Hematopoietic multipotent progenitor cell treated with erythropoietin and hydrocortisone succinate and interleukin-3 and kit ligand, for 15 days (in vitro differentiated cells): ENCODE data around the gene TNFRSF6B.

Experiments
- DNase-seq: peaks from one replicate; pipeline ENCODE4 v3.0.0-alpha.2; 2015; ENCODE audit warnings: low spot score

TNFRSF6B gene

DNA sequence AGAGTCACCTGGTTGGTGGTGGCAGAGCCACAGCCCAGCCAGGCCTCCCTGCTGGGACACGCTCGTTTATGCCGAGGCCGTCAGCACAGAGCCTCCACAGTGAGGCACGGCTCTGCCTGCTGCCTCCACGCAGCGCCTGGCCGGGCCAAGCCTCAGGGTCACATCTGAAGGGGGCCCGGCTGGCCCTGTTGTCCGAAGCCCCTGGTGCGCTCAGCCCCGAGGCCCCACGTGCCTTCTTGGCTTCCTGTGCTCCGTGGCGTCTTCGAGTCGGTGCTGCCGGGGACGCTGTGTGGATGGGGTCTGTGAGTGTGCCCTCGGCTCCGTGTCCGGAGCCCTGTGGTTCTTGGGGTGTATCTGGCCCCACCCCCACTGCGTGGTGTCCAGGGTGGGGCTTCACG is 10.4 kb upstream of the TNFRSF6B start:
- DNase-seq = no peak

DNA sequence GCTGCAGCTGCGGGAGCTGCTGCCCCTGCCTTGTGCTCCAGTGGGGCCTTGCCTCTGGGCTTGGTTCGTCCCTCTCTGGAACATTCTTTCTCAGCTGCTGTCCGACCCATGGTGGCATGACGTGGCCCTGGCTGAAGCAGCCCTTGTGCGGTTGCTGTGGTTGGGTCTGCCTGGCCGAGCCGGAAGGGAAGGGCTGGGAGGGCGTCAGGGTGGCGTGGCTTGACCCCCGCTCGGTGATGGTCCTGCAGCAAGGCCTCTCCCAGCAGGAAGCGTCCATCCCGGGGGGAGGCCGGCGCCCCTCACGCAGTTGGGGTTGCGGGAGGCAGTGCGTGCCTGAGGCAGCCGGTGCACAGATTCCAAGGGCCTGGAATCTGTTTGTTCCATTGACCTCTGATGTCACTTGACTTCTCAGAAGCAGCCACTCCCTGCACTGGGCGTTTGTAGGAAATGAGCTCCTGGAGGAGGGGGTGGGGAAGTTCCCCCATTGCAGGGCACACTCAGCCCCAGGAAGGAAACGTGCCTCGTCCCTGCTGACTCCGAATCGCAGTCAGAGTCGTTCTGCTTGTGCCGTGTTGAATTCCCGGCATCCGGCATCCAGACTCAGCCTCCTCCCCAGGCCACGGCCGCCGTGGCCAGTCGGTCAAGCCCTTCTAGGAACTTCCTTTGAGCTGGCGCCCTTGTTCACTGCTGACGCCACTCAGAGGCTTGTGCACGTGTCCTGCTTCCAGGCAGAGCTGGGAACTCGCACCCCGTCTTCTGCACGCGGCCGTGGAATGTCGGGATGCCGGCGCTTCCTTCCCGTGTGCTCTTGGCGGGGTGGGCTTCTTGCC is 9.7 kb upstream of the TNFRSF6B start:
- no peak for DNase-seq

GRCh38 chr20:63687419-63688178 is 8.9 kb upstream of the TNFRSF6B start:
- no peak for DNase-seq

DNA sequence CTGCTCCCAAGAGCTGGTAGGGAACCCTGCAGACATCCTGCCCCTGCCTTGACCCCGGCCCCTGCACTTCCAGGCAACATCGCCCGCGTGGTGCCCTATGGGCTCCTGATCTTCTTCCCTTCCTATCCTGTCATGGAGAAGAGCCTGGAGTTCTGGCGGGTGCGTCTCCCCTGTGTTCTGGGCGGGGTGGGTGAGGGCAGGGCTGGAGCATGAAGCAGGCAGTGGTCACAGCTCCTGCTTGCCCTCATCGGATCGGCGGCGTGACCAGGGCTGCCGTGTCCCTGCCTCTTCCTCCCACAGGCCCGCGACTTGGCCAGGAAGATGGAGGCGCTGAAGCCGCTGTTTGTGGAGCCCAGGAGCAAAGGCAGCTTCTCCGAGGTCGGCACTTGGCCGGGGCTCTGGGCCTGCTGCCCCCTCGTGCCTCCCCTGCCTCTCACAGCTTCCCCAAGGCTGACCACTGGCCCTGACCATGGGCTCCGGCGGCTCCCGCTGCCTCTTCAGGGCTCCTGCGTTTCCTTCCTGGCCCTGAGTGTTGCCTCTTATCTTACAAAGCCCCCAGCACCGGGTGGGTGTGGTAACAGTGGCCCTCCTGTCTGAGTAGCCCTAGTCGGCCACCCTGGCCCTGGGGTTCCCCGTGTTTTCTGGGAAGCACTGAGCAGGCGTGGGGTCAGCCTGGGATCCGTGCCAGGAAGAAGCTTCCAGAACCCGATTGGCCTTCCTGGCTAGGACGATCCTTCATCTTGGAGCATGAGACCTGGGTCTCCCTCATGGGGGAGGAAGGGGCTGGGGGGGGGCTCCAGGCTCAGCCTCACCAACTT is 8.0 kb upstream of the TNFRSF6B start:
- no peak for DNase-seq

DNA sequence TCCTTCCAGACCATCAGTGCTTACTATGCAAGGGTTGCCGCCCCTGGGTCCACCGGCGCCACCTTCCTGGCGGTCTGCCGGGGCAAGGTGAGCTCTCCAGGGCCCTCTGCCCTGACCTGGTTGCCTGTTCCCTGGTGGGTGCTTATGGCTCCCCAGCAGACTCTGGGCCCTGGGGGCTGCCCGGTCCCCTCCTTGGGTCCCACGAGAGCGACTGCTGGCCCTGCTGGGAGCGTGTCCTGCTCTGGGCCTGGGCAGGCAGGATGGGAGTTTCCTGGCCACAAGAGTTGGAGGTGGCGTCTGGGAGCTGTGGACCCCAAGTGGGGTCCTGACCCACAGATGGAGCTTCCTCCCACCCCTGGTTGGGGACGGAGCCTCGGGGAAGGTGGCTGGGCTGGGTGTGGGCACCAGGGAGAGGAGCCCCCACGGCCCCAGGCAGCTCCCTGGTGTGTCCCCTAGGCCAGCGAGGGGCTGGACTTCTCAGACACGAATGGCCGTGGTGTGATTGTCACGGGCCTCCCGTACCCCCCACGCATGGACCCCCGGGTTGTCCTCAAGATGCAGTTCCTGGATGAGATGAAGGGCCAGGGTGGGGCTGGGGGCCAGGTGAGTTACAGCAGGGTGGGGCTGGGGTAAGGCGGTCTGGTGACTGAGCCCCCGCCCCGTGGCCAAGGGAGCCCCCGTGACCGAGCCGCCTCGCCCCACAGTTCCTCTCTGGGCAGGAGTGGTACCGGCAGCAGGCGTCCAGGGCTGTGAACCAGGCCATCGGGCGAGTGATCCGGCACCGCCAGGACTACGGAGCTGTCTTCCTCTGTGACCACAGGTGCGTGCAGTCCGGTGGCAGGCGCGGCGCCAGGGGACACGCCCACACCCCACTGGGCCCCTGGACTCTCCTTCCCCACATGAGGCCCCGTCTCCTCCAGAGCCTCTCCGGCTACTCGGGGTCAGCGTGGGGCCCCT is 7.1 kb upstream of the TNFRSF6B start:
- DNase-seq = no peak

GRCh38 chr20:63690003-63690897 is 6.2 kb upstream of the TNFRSF6B start:
- no peak for DNase-seq

DNA sequence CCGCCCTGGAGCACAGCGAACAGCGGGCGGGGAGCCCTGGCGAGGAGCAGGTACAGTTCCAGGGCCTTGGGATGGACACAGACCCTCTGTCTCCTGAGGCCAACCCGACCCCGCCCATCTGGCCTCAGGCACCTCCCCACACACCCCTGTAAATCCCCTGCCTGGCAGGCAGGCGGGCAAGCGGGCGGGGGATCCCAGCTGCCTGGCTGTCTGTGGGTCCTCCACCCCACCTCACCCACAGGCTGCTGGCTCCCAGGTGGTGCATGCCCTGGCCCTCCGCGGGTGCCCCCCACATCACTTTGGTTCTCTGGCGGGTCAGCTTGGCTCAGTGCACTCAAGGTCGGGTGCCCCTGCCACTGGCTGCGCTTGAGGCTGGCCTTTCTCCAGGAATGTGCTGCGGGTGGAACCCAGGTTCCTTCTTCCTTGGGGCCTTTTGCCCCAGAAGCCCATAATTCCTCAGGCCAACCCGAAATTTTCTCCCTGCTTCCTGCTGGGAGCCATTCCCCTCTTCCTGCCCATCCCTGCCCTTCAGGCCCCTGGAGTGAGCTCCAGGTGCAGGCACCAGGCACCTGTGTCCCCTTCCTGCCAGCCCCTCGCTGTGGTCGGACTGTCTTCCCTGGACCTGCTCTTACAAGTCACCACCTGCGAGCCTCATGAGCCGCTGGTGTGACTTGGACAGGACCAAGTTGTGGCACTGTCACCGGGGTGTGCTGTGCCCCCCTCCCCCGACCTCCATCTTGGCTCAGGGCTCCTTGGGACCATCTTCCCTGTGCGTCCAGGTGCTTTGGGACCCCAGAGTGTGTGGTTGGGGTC is 5.3 kb upstream of the TNFRSF6B start:
- DNase-seq = no peak

DNA sequence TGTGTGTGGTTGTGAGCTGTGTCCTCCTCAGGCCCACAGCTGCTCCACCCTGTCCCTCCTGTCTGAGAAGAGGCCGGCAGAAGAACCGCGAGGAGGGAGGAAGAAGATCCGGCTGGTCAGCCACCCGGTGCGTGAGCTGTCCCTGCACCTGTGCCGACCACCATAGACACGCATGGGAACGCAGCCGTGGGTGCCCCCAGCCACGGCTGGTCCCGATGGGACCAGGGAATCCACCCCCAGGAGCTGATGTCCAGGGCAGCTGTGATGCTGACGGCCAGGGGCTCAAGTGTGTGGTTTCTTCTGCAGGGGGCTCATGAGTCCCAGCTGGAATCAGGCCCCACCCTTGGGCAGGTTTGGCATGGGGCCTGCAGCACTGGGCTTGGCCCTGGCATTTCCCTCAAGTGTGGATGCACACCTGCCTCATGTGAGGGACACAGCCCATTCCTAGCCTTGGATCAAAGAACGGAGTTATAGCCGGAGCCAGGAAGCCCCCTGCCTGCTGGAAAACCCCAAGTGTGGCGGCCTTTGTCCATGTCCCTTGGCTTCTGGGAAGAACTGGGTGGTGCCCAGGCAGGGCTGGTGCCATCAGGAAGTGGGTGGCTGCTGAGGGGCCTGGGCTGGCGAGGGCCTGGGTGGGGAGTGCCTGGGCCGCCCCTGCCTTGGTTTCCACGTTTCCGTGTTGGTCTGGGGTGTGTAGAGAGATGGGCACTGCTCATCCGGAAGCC is 4.6 kb upstream of the TNFRSF6B start:
- DNase-seq = no peak

DNA sequence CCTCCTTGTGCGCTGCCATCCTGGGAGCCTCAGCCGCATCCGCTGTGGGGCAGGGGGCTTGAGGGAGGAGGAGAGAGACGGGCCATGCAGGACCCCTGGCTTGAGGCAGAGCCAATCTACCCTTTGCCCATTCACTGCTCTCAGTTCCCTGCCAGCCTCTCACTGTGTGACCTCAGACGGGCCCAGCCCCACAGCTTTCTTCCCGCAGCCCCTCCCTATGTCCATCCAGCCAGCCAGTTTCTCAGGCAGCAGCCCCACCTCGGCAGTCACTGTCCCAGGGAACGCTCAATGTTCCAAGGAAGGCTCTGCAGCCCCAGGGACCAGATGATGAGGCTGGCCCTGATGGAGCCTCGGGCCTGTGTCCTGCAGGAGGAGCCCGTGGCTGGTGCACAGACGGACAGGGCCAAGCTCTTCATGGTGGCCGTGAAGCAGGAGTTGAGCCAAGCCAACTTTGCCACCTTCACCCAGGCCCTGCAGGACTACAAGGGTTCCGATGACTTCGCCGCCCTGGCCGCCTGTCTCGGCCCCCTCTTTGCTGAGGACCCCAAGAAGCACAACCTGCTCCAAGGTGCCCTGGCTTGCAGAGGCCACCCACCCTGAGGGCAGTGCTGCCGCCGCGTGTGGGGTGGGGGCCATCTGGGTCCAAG is 3.9 kb upstream of the TNFRSF6B start:
- no peak for DNase-seq

GRCh38 chr20:63693083-63693732 is 3.2 kb upstream of the TNFRSF6B start:
- no peak for DNase-seq

DNA sequence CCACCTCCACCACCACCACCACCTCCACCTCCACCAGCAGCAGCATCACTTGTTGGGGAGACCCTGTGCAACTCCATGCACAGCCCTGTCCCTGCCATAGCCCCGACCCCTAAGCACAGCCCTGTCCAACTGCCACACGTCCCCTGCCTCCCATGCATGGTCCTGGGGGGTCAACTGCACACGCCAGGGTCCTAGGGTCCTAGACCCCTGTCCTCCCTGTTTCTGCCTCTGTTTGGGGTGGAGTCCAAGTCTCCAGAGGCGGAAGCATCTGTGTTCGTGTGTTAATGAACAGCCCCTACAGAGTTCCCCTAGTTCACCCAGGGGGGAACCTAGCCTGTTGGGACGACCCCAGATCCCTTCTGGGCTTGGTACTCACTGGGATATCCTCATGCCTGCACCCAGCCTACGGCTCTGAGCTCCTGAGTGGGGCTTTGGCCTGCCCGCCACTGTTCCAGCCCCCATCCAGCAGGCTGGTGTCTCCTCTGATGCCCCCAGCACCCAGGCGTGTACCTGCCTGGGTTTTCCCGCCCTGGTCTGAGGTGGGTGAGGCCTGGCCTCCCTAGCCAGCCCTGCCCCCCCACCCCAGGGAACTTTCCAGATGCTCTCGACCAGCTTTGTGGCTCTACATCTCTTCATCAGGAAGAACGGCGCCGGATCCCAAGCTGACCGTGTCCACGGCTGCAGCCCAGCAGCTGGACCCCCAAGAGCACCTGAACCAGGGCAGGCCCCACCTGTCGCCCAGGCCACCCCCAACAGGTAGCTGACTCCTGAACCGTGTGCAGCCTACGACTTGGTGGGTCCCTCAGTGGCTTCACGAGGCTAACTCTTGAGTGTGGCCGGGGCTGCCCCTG is 2.5 kb upstream of the TNFRSF6B start:
- DNase-seq = no peak

DNA sequence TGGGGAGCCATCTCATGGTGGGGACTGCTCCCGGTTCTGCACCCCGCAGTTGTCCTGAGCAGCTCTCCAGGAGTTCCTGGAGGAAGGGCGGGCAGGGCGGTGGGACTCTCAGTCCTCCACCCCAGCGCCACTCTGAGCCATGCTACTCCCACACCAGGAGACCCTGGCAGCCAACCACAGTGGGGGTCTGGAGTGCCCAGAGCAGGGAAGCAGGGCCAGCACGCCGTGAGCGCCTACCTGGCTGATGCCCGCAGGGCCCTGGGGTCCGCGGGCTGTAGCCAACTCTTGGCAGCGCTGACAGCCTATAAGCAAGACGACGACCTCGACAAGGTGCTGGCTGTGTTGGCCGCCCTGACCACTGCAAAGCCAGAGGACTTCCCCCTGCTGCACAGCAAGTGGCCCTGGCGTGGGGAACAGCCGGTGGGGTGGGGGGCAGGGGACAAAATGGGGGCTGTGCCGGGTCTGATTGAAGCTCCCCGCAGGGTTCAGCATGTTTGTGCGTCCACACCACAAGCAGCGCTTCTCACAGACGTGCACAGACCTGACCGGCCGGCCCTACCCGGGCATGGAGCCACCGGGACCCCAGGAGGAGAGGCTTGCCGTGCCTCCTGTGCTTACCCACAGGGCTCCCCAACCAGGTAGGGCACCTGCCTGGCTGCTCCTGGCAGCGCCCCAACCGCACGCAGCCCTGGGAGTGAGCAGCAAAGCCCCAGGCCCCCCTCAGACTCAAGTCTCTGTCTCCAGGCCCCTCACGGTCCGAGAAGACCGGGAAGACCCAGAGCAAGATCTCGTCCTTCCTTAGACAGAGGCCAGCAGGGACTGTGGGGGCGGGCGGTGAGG is 1.6 kb upstream of the TNFRSF6B start:
- DNase-seq = no peak

- no peak for DNase-seq
These were observed 787 bp upstream of the TNFRSF6B start for GRCh38 chr20:63695424-63696305.

- no peak for DNase-seq
These were observed 185 bp upstream of the TNFRSF6B start for GRCh38 chr20:63696306-63696627.

DNA sequence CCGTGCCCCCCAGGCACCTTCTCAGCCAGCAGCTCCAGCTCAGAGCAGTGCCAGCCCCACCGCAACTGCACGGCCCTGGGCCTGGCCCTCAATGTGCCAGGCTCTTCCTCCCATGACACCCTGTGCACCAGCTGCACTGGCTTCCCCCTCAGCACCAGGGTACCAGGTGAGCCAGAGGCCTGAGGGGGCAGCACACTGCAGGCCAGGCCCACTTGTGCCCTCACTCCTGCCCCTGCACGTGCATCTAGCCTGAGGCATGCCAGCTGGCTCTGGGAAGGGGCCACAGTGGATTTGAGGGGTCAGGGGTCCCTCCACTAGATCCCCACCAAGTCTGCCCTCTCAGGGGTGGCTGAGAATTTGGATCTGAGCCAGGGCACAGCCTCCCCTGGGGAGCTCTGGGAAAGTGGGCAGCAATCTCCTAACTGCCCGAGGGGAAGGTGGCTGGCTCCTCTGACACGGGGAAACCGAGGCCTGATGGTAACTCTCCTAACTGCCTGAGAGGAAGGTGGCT is 960 bp downstream of the TNFRSF6B start:
- DNase-seq = no peak
